Activated naive CD4-positive, alpha-beta T cell treated with anti-CD3 and anti-CD28 coated beads, Interleukin-2, amount 10 ng/mL, durations not matched to agents 7 days and 5 days (primary cell): ENCODE data around the gene CTNND2.

Experiments
- CTCF ChIA-PET: fragments of 350-600 bp; sonication (Branson Sonifier 250); formaldehyde crosslinking; loops from one replicate; lab custom pipeline; 2021; ENCODE audit warnings: antibody characterized with exemption; lab: Charles Lee
- DNase-seq: peaks from one replicate; pipeline ENCODE4 v3.0.0-alpha.2; 2020
- H3K27ac Mint-ChIP-seq: one replicate; pipeline ENCODE4 v1.8.0; 2021; ENCODE audit warnings: mild to moderate bottlenecking, moderate library complexity, mixed read lengths
- H3K27me3 Mint-ChIP-seq: one replicate; pipeline ENCODE4 v1.8.0; 2021; ENCODE audit warnings: mild to moderate bottlenecking, mixed read lengths
- H3K36me3 Mint-ChIP-seq: one replicate; pipeline ENCODE4 v1.8.0; 2021; ENCODE audit warnings: mixed read lengths
- H3K4me1 Mint-ChIP-seq: one replicate; pipeline ENCODE4 v1.8.0; 2021; ENCODE audit warnings: mixed read lengths
- H3K4me3 Mint-ChIP-seq: one replicate; pipeline ENCODE4 v1.8.0; 2021; ENCODE audit warnings: mild to moderate bottlenecking, moderate library complexity, mixed read lengths
- H3K9me3 Mint-ChIP-seq: one replicate; pipeline ENCODE4 v1.8.0; 2021; ENCODE audit warnings: mixed read lengths

Gene CTNND2

DNA sequence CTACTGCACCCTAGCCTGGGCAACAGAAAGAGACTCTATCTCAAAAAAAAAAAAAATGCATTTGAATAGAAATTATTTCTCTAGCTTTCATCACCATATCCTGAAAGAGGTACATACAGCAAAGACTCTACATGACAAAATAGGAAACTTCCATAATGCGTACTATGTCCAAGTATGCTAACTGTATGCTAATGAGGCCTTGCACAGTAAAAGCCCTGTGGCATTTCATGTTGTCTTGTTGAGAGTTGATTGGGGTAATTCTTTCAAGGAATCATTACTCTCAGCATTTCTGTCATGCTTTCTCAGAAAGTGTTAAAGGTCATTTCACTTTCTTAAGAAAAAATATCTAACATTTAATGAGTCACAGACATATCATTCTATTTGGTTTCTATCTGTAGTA is 393.4 kb downstream of the CTNND2 start:
- CTCF ChIA-PET: no interaction called here
- Mint-ChIP-seq H3K4me1 (no peaks in the 10 kb centered on the region), H3K9me3 (no peaks in the 10 kb centered on the region), H3K27ac (no peak overlapping the region), H3K4me3 (no peak overlapping the region), H3K36me3 (no peaks in the 10 kb centered on the region), H3K27me3 (no peaks in the 10 kb centered on the region)
- DNase-seq: no peak

DNA sequence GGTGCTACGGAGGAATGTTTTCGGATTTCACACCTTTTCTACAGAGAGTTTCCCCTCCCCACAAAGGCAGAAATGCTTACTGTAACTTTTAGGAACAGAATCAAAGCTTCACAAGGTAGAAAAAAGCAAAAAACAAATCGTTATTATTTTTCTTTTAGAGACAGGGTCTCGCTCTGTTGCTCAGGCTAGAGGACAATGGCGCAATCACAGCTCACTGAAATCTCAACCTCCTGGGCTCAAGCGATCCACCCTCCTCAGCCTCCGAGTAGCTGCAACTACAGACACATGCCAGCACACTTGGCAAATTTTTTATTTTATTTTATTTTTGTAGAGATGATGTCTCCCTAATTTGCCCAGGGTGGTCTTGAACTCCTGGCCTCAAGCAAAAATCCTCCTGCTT is 394.5 kb downstream of the CTNND2 start:
- DNase-seq: no peak
- Mint-ChIP-seq H3K36me3 (no peaks in the 10 kb centered on the region), H3K27me3 (no peaks in the 10 kb centered on the region), H3K9me3 (no peaks in the 10 kb centered on the region), H3K4me1 (no peaks in the 10 kb centered on the region), H3K27ac (no peak overlapping the region), H3K4me3 (no peak overlapping the region)
- CTCF ChIA-PET: no interaction called here

DNA sequence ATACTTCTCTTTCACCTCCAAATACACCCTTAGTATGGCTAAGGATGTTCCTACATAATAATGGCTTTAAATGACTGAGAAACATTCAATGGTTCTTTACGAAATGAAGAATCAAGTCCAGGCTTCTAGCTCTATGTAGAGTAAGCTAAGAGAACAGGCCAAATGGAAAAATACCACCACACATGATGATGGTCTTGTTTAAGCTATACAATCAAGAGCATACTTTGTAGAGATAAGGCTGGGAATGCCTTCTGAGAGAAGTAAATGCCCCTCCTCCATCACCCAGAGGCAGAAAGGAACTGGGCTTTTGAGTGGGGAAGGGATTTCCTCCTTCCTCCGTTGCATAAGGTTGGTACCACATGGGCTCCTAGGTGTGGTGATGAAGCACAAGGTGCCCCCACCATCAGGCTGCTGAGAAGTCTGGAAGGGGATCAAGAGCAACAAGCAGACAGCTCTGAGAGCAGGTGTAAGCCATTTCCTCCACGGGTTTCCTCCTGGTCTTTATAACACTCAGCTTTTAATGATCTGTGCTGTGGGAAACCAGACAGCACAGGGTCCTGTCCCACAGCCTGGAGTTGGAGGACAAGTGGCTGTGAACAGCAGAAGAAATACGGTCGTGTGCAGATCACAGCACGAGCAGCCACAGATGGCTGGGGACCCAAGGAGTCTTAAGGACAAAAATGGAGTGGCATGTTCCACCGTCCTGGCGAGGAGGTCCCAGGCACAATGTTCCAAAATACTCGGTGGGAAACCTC is 396.9 kb downstream of the CTNND2 start:
- no peaks in the 10 kb centered on the region for H3K27me3 Mint-ChIP-seq

DNA sequence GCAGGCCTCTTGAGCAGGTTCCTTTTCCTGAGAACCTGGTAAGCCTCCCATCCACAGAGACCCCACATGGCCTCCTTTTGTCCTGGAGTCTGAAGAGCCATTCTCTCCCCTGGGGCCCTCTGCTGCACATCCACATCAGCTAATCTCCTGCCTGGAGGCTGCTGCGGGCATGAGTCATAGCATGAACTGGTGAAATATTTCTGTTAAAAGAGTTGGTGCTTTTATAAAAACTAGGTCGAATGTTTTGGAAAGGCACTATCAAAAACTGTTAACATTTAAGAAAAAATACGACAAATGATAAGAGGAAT is 399.4 kb downstream of the CTNND2 start:
- no peaks in the 10 kb centered on the region for H3K27me3 Mint-ChIP-seq
- H3K4me1 Mint-ChIP-seq: no peaks in the 10 kb centered on the region
- no peak overlapping the region for H3K4me3 Mint-ChIP-seq
- no peak overlapping the region for H3K27ac Mint-ChIP-seq
- CTCF ChIA-PET: no interaction called here
- H3K36me3 Mint-ChIP-seq: no peaks in the 10 kb centered on the region
- DNase-seq: no peak
- H3K9me3 Mint-ChIP-seq: no peaks in the 10 kb centered on the region

More for the DNA sequence above, 396.9 kb downstream of the CTNND2 start:
- Mint-ChIP-seq H3K27ac (no peak overlapping the region), H3K4me3 (no peak overlapping the region), H3K9me3 (no peaks in the 10 kb centered on the region), H3K4me1 (no peaks in the 10 kb centered on the region), H3K36me3 (no peaks in the 10 kb centered on the region)
- CTCF ChIA-PET: no interaction called here
- DNase-seq: no peak

DNA sequence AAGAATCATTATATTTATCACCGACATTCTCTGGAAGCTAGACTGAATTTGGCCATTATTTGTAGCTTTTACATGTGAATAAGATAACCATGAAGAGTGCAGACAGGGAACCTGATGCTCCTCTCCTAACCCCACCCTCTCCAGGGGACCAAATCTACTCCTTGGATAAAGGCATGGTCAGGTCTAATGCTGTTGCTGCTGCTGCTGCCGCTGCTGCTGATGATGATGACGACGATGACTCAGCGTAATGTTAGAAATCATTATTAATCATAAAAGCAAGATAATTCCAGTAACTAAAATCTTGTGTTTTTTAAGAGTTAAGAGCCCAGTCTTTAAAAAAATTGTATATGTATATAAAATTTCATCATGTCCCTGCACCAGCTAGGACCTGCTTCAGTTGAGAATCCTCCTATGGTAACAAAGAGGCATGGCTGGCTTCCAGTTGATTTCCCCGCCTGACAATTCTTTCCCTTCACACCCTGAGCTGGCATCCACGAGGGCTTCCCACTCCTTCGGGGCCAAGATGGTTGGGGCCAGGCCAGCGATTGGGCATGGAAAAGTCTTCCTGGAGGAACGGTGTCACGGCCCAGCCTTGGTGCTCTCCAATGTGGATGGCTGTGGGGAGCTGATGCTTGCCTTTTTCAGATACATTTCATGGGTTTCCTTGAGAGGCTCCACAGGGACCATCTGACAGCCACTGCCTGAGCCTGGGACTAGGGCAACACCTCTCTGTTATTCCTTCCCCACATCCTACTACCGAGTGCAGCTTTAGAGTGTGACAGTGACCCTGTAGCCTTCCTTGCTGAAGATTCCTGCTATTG is 400.0 kb downstream of the CTNND2 start:
- Mint-ChIP-seq H3K36me3 (no peaks in the 10 kb centered on the region), H3K27me3 (no peaks in the 10 kb centered on the region), H3K4me3 (no peak overlapping the region), H3K27ac (no peak overlapping the region), H3K9me3 (no peaks in the 10 kb centered on the region), H3K4me1 (no peaks in the 10 kb centered on the region)
- CTCF ChIA-PET: no interaction called here
- no peak for DNase-seq

DNA sequence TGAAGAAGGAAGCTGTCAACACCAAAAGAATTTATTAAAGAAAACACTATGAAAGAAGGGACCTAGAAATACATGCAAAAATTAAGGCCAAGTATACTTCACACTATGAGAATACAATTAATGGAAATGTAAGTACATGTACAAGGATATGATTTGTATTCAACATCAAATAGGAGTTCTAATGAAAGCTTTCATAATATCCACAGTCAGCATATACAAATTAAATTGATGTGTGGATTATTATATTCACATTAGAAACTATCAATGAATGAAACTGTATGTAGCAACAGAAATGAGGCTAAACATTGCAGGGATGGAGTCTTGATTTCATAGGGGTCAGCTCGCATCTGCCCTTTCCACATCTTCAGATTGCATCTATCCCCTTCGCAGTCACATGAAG is 401.5 kb downstream of the CTNND2 start:
- H3K4me3 Mint-ChIP-seq: no peak overlapping the region
- H3K9me3 Mint-ChIP-seq: no peaks in the 10 kb centered on the region
- no peak for DNase-seq
- no peaks in the 10 kb centered on the region for H3K36me3 Mint-ChIP-seq
- H3K27ac Mint-ChIP-seq: no peak overlapping the region
- no peaks in the 10 kb centered on the region for H3K4me1 Mint-ChIP-seq
- H3K27me3 Mint-ChIP-seq: no peaks in the 10 kb centered on the region
- CTCF ChIA-PET: interaction anchor here (0.7 kb wide), 1 partner anchor 373 kb away, joined by 3 read pairs; no protein-coding TSS in a partner anchor

DNA sequence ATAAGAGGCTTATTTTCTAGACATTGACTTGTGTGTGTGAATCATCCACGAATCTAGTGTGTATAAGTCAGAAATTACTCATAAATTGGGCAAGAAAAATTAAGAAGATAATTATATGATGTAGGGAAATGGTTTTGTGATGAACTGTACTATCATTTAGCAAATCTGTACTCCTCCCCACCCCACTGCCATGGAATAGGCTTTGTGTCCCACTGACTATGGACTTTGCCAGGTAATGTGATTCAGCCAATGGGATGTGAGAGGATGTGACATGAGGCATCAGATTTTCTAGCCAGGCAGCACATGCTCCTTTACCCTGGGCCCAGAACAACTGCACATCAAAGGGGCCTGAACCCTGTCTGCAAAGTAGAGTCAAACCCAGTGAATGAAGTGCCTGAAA is 406.6 kb downstream of the CTNND2 start:
- H3K4me3 Mint-ChIP-seq: no peak overlapping the region
- H3K27me3 Mint-ChIP-seq: no peaks in the 10 kb centered on the region
- DNase-seq: no peak
- CTCF ChIA-PET: no interaction called here
- H3K36me3 Mint-ChIP-seq: no peaks in the 10 kb centered on the region
- no peaks in the 10 kb centered on the region for H3K4me1 Mint-ChIP-seq
- no peaks in the 10 kb centered on the region for H3K9me3 Mint-ChIP-seq
- H3K27ac Mint-ChIP-seq: no peak overlapping the region

DNA sequence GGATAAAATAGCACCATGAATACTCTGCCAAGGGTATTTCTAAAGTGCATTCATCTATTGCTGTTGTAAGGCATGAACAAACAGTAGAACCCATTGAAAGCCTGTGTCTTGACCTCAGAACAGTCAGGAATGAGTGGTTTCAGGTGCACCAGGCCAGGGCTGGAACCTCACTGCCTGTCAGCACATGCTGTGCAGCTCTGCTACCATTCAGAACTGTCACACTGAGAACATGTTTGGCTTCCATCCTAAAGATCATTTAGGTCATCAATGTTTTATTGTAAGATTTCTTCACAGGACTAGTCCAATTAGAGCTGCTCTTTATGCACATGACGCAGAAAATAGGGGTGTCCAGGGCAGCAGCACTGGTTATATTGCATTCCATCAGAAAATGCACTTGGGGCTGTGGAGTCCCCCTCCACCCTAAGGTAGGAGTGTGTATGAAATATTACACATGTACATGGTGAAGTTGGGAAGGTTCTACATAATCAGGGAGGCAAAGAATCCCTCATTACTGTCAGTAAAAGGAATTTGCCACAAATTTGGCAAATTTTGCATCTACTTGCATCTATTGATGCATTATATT is 408.0 kb downstream of the CTNND2 start:
- CTCF ChIA-PET: no interaction called here
- Mint-ChIP-seq H3K27me3 (no peaks in the 10 kb centered on the region), H3K9me3 (no peaks in the 10 kb centered on the region), H3K4me1 (no peaks in the 10 kb centered on the region), H3K27ac (no peak overlapping the region), H3K4me3 (no peak overlapping the region), H3K36me3 (no peaks in the 10 kb centered on the region)
- no peak for DNase-seq

DNA sequence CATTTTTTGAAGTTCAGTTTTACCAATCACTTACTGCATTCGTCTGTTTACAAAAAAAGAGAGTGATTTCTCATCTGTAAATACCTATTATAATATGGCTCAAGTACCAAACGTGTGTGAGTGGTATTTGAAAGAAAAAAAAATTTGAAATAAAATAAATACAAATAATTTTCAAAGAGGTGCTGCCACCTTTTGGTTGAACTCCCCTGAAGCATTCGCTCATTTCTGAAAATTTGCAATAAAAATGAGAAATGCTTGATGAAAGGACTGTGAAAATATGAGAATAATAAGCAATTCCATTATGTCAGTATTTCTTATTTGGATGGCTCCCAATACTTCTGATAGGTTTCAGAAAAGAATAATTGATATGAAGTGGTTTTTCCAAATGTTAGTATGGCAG is 409.9 kb downstream of the CTNND2 start:
- H3K27me3 Mint-ChIP-seq: no peaks in the 10 kb centered on the region
- no peaks in the 10 kb centered on the region for H3K4me1 Mint-ChIP-seq
- H3K27ac Mint-ChIP-seq: no peak overlapping the region
- no peaks in the 10 kb centered on the region for H3K9me3 Mint-ChIP-seq
- no peak for DNase-seq
- no peak overlapping the region for H3K4me3 Mint-ChIP-seq
- no peaks in the 10 kb centered on the region for H3K36me3 Mint-ChIP-seq
- CTCF ChIA-PET: no interaction called here

DNA sequence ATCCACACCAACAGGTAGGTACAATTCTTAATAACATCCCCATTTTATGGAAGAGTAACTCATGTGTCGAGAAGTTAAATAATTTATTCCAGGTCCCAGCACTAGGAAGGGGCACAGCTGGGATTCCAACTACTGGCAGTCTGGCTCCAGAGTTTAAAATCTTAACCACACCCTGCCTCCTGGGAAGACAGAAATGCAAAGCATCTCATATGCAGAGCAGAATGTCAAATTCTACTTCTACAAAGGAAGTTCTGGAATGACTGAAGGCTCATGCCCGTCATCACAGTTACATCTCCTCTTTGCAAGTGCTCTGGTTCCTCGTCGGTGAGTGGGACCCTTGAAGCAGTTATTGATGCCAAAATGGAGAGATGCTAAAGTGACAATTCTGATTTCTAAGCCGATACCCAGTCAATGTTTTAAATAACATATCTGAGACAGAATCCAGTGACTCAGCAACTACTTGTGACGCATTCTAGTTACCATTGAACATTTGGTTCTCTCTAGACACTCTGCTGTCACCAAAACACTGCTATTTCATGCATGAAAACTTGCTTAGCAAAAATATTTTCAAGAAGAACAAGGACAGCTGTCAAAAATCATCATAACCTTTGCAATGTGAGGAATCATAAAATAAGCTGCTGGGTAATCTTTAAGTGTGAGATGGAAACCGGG is 412.7 kb downstream of the CTNND2 start:
- Mint-ChIP-seq H3K9me3 (no peaks in the 10 kb centered on the region), H3K27ac (no peak overlapping the region), H3K4me3 (no peak overlapping the region), H3K36me3 (no peaks in the 10 kb centered on the region), H3K4me1 (no peaks in the 10 kb centered on the region), H3K27me3 (no peaks in the 10 kb centered on the region)
- no peak for DNase-seq
- CTCF ChIA-PET: no interaction called here

DNA sequence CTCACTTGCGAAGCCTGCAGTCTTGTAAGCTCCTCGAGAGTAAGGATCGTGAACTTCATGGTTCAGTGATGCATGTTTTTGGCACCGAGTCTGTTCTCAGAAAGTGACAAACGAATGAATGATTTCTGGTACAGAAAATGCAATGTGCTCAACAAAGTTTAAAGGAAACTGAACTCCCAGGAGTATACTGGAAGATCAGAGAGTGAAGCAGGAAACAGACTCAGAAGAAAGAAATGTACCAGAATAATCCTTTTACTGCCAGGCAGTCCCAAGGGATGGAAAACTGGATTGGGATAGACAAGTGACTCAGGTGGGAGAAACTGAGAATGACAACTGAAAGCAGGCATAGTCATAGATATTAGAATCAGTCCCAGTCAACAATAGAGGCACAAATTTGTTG is 420.6 kb downstream of the CTNND2 start:
- no peaks in the 10 kb centered on the region for H3K36me3 Mint-ChIP-seq
- H3K4me1 Mint-ChIP-seq: no peaks in the 10 kb centered on the region
- no peak overlapping the region for H3K27ac Mint-ChIP-seq
- no peaks in the 10 kb centered on the region for H3K27me3 Mint-ChIP-seq
- CTCF ChIA-PET: no interaction called here
- no peaks in the 10 kb centered on the region for H3K9me3 Mint-ChIP-seq
- DNase-seq: no peak
- H3K4me3 Mint-ChIP-seq: no peak overlapping the region

DNA sequence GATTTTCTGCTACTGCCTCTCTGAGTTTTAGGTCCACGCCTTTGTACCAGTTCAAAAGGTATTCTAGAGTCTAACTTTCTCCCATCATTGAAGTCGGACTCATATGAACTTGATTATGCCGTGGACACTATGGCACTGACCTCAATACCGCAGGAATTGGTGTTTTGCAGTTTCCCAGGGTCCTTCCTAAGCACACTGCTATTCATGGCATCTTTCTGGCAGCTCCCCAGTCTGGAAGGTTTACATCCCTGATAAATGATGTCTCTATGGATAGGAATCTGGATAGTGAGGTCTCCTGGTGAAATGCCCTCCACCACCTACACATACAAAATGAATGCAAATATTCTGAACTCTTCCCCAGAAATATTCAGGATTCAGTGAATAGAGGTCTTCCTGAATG is 422.2 kb downstream of the CTNND2 start:
- H3K9me3 Mint-ChIP-seq: no peaks in the 10 kb centered on the region
- DNase-seq: no peak
- no peaks in the 10 kb centered on the region for H3K27me3 Mint-ChIP-seq
- CTCF ChIA-PET: no interaction called here
- H3K36me3 Mint-ChIP-seq: no peaks in the 10 kb centered on the region
- no peak overlapping the region for H3K4me3 Mint-ChIP-seq
- no peak overlapping the region for H3K27ac Mint-ChIP-seq
- no peaks in the 10 kb centered on the region for H3K4me1 Mint-ChIP-seq

DNA sequence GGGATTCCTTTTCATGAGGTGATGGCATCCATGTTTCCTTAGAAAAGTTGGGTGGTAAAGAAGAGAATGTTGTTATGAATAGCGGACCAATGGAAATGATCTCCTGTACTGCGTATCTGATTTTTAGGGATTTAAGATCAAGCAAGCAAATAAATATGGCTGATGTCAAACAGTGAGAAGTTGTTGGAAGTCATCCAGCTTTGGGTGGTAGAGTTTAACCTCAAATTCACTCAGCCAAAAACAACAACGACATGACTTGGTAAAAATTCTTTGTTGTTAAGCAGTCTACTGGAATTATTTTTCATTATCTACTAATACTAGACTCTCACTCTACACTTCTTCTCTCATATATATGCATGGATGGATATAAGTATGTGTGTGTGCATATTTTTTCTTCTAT is 426.5 kb downstream of the CTNND2 start:
- Mint-ChIP-seq H3K36me3 (no peaks in the 10 kb centered on the region), H3K27me3 (no peaks in the 10 kb centered on the region), H3K27ac (no peak overlapping the region), H3K4me1 (no peaks in the 10 kb centered on the region), H3K9me3 (no peaks in the 10 kb centered on the region), H3K4me3 (no peak overlapping the region)
- DNase-seq: no peak
- CTCF ChIA-PET: no interaction called here

DNA sequence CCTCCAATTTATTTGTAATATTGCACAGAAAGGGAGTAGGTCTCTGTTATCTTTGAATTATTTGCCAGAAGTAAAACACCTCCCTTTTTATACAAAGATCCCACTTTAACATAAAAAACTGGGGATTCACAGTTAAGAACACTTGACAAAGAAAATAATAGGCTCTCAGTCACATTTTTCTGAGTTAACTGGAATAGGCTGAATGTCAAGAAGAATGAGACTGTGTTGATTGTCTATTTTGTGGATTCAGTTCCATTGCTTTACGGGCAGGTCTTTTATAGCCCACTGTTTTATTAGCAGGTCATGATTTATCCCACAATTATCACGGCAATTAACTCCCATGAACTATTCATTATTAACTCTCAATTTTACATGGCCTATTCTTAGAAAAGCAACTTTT is 427.4 kb downstream of the CTNND2 start:
- H3K4me3 Mint-ChIP-seq: no peak overlapping the region
- no peaks in the 10 kb centered on the region for H3K36me3 Mint-ChIP-seq
- CTCF ChIA-PET: no interaction called here
- no peak overlapping the region for H3K27ac Mint-ChIP-seq
- DNase-seq: no peak
- H3K27me3 Mint-ChIP-seq: no peaks in the 10 kb centered on the region
- no peaks in the 10 kb centered on the region for H3K4me1 Mint-ChIP-seq
- H3K9me3 Mint-ChIP-seq: no peaks in the 10 kb centered on the region
